PC-3 (cell line): ENCODE data around the gene CLEC16A.

ENCODE experiments used
- EZH2 ChIP-seq: fragments of 300-600 bp; sonication (generic); IDR thresholded peaks from one replicate; pipeline ENCODE4 v1.6.1; 2017; ENCODE audit warnings: antibody characterized with exemption, mild to moderate bottlenecking, low read length; ENCODE audit not compliant: unreplicated experiment
- TF ChIP-seq, protein P1 (sequence below): fragments of 300-600 bp; sonication (generic); conservative IDR thresholded peaks from 2 replicates; pipeline ENCODE4 v1.5.1; 2017; ENCODE audit warnings: antibody characterized with exemption, low read depth, mild to moderate bottlenecking, low read length

DNA sequence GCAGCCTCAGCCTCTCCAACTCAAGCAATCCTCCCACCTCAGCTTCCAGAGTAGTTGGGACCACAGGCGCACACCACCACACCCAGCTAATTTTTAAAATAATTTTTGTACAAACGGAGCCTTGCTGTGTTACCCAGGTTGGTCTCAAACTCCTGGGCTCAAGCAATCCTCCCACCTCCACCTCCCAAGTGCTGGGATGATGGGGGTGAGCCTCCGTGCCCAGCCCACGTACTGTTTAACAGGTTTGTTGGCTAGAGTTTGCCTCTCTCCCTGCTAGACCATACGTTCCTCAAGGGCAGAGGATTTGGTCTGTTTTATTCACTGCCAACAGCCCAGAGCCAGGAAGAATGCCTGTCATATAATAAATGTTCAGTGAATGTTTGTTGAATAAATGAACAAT is 285.1 kb downstream of the CLEC16A start:
- TF ChIP-seq, protein P1, sequence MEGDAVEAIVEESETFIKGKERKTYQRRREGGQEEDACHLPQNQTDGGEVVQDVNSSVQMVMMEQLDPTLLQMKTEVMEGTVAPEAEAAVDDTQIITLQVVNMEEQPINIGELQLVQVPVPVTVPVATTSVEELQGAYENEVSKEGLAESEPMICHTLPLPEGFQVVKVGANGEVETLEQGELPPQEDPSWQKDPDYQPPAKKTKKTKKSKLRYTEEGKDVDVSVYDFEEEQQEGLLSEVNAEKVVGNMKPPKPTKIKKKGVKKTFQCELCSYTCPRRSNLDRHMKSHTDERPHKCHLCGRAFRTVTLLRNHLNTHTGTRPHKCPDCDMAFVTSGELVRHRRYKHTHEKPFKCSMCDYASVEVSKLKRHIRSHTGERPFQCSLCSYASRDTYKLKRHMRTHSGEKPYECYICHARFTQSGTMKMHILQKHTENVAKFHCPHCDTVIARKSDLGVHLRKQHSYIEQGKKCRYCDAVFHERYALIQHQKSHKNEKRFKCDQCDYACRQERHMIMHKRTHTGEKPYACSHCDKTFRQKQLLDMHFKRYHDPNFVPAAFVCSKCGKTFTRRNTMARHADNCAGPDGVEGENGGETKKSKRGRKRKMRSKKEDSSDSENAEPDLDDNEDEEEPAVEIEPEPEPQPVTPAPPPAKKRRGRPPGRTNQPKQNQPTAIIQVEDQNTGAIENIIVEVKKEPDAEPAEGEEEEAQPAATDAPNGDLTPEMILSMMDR, result no peak
- no peak for TF ChIP-seq EZH2
